Diencephalon (tissue), 1 donor: ENCODE data around the gene ACSM5. TPM values are rescaled to one million over a fixed set of nuclear protein-coding genes. Genes with fewer than 3 reads are reported as not detected.

Experiments used
- total RNA-seq: library from RNA; depleted of rRNA; stranded (reverse); fragments of >200 nt; gene quantifications from one replicate; pipeline ENCODE4 v1.2.3, GENCODE V29; 2014

The ACSM5 gene
- 1.8 TPM for total RNA-seq

GRCh38 chr16:20409398-20410120, at the start of gene ACSM5:
TSS of gene ACSM5 (plus strand) at chr16:20409534. CDS start at chr16:20411485, 1,951 bp downstream.

GRCh38 chr16:20404637-20405036, 4.7 kb upstream of the ACSM5 start, which contains the start of gene PDILT:
TSS of gene PDILT (minus strand) at chr16:20404737. CDS start at chr16:20399300, 5,437 bp downstream.

GRCh38 chr16:20451364-20451763, 42.0 kb downstream of the ACSM5 start, which contains the start of gene ACSM2A:
TSS of gene ACSM2A (plus strand) at chr16:20451521. CDS start at chr16:20460115, 8,594 bp downstream.

Other genes starting within 250 kb of the ACSM5 start
- not detected for gene GP2, start 82.0 kb upstream of the ACSM5 start, total RNA-seq
- gene UMOD, start 56.8 kb upstream of the ACSM5 start, total RNA-seq, result 0.23 TPM
- not detected for gene PDILT, start 4.8 kb upstream of the ACSM5 start, total RNA-seq
- gene ACSM2A, start 42.0 kb downstream of the ACSM5 start, total RNA-seq, result not detected
- gene ACSM2B, start 166.8 kb downstream of the ACSM5 start, total RNA-seq, result 1.2 TPM